Fibroblast of skin of abdomen (primary cell): ENCODE measurements around the gene PLPP4.

Source experiments
- DNase-seq: peaks from one replicate; pipeline ENCODE4 v3.0.0-alpha.2; 2013

PLPP4 gene

GRCh38 chr10:120527691-120528090, 70.7 kb downstream of the PLPP4 start:
- no peak for DNase-seq

- DNase-seq = no peak
These were observed 73.7 kb downstream of the PLPP4 start for GRCh38 chr10:120530699-120531098.

- DNase-seq = no peak
These were observed 81.1 kb downstream of the PLPP4 start for GRCh38 chr10:120538091-120538490.

GRCh38 chr10:120539076-120539475, 82.0 kb downstream of the PLPP4 start:
- no peak for DNase-seq

GRCh38 chr10:120540486-120540885, 83.5 kb downstream of the PLPP4 start:
- no peak for DNase-seq

GRCh38 chr10:120541984-120542383, 85.0 kb downstream of the PLPP4 start:
- DNase-seq = no peak

- no peak for DNase-seq
These were observed 85.6 kb downstream of the PLPP4 start for GRCh38 chr10:120542591-120542990.

- DNase-seq = no peak
These were observed 86.3 kb downstream of the PLPP4 start for GRCh38 chr10:120543291-120543690.

GRCh38 chr10:120548210-120548609, 91.2 kb downstream of the PLPP4 start:
- no peak for DNase-seq

- DNase-seq = no peak
These were observed 95.2 kb downstream of the PLPP4 start for GRCh38 chr10:120552262-120552661.

- no peak for DNase-seq
These were observed 96.9 kb downstream of the PLPP4 start for GRCh38 chr10:120553911-120554310.

- no peak for DNase-seq
These were observed 98.4 kb downstream of the PLPP4 start for GRCh38 chr10:120555436-120555835.

- no peak for DNase-seq
These were observed 99.0 kb downstream of the PLPP4 start for GRCh38 chr10:120555842-120556532.

- DNase-seq = no peak
These were observed 100.3 kb downstream of the PLPP4 start for GRCh38 chr10:120557311-120557710.

GRCh38 chr10:120559800-120560199, 102.8 kb downstream of the PLPP4 start:
- no peak for DNase-seq

- no peak for DNase-seq
These were observed 105.9 kb downstream of the PLPP4 start for GRCh38 chr10:120562956-120563355.

GRCh38 chr10:120570418-120570817, 113.4 kb downstream of the PLPP4 start:
- no peak for DNase-seq

GRCh38 chr10:120571266-120571665, 114.2 kb downstream of the PLPP4 start:
- DNase-seq = no peak

GRCh38 chr10:120572307-120572706, 115.3 kb downstream of the PLPP4 start:
- no peak for DNase-seq

GRCh38 chr10:120573355-120573754, 116.3 kb downstream of the PLPP4 start:
- DNase-seq = no peak

- no peak for DNase-seq
These were observed 118.0 kb downstream of the PLPP4 start for GRCh38 chr10:120574981-120575380.

- no peak for DNase-seq
These were observed 118.4 kb downstream of the PLPP4 start for GRCh38 chr10:120575411-120575810.

GRCh38 chr10:120578134-120578533, 121.1 kb downstream of the PLPP4 start:
- DNase-seq = no peak

GRCh38 chr10:120578890-120579289, 121.9 kb downstream of the PLPP4 start:
- no peak for DNase-seq
